ENCODE measurements around the gene ASB4. TPM values are rescaled to one million over a fixed set of nuclear protein-coding genes. Genes with fewer than 3 reads are reported as not detected.
A peak's percentile ranks its signal among the peaks of the same experiment; 100 is the strongest.

The ASB4 gene
- polyA plus RNA-seq, 1 experiment: 0.06 TPM

DNA sequence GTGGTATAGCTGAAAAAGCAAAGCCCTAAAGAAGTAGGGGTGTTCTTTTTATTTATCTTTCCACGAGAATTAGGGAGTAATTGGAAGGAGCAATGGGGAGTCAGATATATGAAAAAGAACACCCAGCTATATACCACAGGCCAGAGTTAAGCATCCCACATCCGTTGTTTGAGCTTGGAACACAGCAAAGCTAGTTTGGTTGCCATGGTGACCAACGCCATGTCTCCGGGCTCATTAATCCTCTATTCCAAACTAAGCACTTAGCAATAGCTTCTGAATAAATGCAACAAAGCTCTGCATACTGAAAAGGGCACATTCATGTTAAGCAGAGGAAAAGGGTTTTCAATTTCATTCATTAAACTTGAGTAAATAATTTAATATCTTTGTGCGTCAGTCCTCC is 23.5 kb downstream of the ASB4 start:
- DNase-seq (ENCODE audit: low read depth, low spot score): no peak
- Histone ChIP-seq H3K27me3 (ENCODE audit: control insufficient read depth, insufficient read depth, low read length) (no peaks in the 10 kb centered on the region), H3K27ac (ENCODE audit: low read depth, low read length) (no peak overlapping the region), H3K9me3 (ENCODE audit: control insufficient read depth, insufficient read depth, low read length) (no peaks in the 10 kb centered on the region), H3K4me3 (ENCODE audit: low read depth, low read length) (no peak overlapping the region)
- TF ChIP-seq, protein P1, sequence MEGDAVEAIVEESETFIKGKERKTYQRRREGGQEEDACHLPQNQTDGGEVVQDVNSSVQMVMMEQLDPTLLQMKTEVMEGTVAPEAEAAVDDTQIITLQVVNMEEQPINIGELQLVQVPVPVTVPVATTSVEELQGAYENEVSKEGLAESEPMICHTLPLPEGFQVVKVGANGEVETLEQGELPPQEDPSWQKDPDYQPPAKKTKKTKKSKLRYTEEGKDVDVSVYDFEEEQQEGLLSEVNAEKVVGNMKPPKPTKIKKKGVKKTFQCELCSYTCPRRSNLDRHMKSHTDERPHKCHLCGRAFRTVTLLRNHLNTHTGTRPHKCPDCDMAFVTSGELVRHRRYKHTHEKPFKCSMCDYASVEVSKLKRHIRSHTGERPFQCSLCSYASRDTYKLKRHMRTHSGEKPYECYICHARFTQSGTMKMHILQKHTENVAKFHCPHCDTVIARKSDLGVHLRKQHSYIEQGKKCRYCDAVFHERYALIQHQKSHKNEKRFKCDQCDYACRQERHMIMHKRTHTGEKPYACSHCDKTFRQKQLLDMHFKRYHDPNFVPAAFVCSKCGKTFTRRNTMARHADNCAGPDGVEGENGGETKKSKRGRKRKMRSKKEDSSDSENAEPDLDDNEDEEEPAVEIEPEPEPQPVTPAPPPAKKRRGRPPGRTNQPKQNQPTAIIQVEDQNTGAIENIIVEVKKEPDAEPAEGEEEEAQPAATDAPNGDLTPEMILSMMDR (IDR thresholded peaks at IDR 0.05; ENCODE audit: low read depth, low read length): no peak
- CTCF ChIA-PET: interaction anchor here (1.0 to 13.9 kb wide), 6 partner anchors 17 to 181 kb away, joined by 3 to 560 read pairs (median 28); partner anchors contain the start of gene ASB4
- POLR2A ChIA-PET: no interaction called here

DNA sequence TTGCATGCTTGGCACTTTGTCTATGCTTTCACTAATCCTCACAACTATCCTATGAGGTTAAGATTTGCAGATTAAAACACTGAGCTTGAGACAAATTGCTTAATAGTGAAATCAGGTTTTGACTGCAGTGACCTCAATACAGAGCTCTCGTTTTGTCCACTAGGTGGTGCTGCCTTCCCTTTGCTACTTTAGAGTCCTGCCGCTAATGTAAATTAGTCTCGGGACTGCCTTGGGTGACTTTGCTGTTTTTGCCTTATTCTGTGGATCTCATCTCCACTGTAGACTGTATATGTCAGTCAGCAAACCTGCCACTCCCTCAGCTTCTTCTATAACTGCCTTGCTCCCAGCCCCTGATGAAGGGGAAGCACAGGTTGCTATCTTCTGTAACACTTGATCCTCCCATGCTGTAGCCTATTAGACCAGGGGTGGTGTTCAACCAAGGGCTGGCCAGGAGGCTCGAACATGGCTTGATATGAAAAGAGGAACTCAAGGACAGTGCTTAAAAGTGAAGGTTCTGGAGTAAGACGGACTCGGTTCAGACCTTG is 26.0 kb downstream of the ASB4 start:
- TF ChIP-seq, protein P1 (IDR thresholded peaks at IDR 0.05; ENCODE audit: low read depth, low read length): peak; percentile 92
- Histone ChIP-seq H3K27me3 (ENCODE audit: control insufficient read depth, insufficient read depth, low read length) (no peaks in the 10 kb centered on the region), H3K4me3 (ENCODE audit: low read depth, low read length) (no peak overlapping the region), H3K9me3 (ENCODE audit: control insufficient read depth, insufficient read depth, low read length) (no peaks in the 10 kb centered on the region), H3K27ac (ENCODE audit: low read depth, low read length) (no peak overlapping the region)
- CTCF ChIA-PET: interaction anchor here (0.6 to 13.9 kb wide), 50 partner anchors 8 to 1306 kb away, joined by 3 to 560 read pairs (median 4); no protein-coding TSS in a partner anchor
- DNase-seq (ENCODE audit: low read depth, low spot score): peak; percentile 27
- POLR2A ChIA-PET: interaction anchor here (1.3 kb wide), 1 partner anchor 178 kb away, joined by 7 read pairs; no protein-coding TSS in a partner anchor

DNA sequence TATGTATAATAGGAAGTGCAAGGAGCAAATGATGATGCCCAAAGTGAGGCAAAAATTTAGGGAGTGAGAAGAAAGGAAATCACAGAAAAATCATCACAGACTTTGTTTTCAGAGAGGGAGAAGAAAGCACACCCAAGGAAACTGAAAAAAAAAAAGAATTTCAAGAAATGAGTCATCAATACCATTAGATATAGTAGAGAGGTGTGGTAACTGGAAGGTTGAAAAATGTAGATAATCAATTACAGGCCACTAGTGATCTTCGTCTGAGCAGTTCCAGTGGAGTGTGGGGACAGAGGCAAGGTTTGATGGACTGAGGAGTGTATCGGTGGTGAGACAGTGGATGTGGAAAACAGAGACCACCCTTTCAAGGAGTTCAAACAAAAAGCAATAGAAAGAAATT is 31.7 kb downstream of the ASB4 start:
- POLR2A ChIA-PET: no interaction called here
- no peak for DNase-seq (ENCODE audit: low read depth, low spot score)
- H3K9me3 ChIP-seq (ENCODE audit: control insufficient read depth, insufficient read depth, low read length): no peaks in the 10 kb centered on the region
- no peaks in the 10 kb centered on the region for H3K27me3 ChIP-seq (ENCODE audit: control insufficient read depth, insufficient read depth, low read length)
- no peak overlapping the region for H3K4me3 ChIP-seq (ENCODE audit: low read depth, low read length)
- H3K27ac ChIP-seq (ENCODE audit: low read depth, low read length): no peak overlapping the region
- CTCF ChIA-PET: interaction anchor here (1.7 to 13.9 kb wide), 2 partner anchors 166 to 173 kb away, joined by 6 to 560 read pairs; no protein-coding TSS in a partner anchor
- TF ChIP-seq, protein P1 (IDR thresholded peaks at IDR 0.05; ENCODE audit: low read depth, low read length): no peak

DNA sequence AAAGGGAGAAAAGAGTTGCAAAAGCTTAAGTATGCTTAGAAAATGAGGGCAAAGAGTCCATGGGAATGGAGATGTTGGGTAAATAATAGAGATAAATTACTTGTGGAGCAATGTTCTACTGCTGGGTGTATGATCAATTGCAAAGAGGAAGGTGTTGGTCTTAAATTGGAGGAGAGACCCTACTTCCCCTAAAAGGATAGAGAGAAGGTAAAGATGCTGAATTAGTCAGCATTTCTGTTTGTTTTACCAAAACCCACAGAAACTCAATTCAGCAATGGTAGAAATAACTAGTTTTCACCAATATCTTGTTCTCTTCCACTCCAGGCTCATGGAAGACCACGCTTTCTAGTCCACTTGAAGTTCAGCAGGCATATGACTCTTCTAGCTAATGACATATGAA is 32.1 kb downstream of the ASB4 start:
- Histone ChIP-seq H3K4me3 (ENCODE audit: low read depth, low read length) (no peak overlapping the region), H3K27me3 (ENCODE audit: control insufficient read depth, insufficient read depth, low read length) (no peaks in the 10 kb centered on the region), H3K27ac (ENCODE audit: low read depth, low read length) (no peak overlapping the region), H3K9me3 (ENCODE audit: control insufficient read depth, insufficient read depth, low read length) (no peaks in the 10 kb centered on the region)
- DNase-seq (ENCODE audit: low read depth, low spot score): no peak
- TF ChIP-seq, protein P1 (IDR thresholded peaks at IDR 0.05; ENCODE audit: low read depth, low read length): no peak
- CTCF ChIA-PET: interaction anchor here (1.7 to 13.9 kb wide), 2 partner anchors 166 to 172 kb away, joined by 6 to 560 read pairs; no protein-coding TSS in a partner anchor
- POLR2A ChIA-PET: no interaction called here

DNA sequence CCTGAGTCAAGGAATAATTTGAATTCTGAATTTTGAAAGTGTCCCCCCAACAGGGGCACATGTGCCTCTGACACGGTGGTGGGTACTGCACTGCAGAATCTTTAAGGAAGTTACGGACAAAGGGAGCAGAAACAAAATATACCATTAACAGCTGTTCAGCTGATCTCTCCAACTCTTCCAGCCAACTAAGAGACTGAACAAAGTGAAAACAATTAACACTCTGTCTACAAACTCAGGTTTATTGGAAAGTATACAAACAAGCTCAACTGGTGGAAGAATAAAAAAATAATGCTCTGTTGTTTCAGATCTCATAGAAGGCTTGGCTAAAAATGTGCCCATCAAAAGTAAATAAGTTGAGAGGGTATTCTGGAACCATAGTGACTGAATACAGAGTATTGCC is 34.4 kb downstream of the ASB4 start:
- no peaks in the 10 kb centered on the region for H3K27me3 ChIP-seq (ENCODE audit: control insufficient read depth, insufficient read depth, low read length)
- no peak for DNase-seq (ENCODE audit: low read depth, low spot score)
- H3K9me3 ChIP-seq (ENCODE audit: control insufficient read depth, insufficient read depth, low read length): no peaks in the 10 kb centered on the region
- no peak overlapping the region for H3K27ac ChIP-seq (ENCODE audit: low read depth, low read length)
- POLR2A ChIA-PET: no interaction called here
- H3K4me3 ChIP-seq (ENCODE audit: low read depth, low read length): no peak overlapping the region
- CTCF ChIA-PET: interaction anchor here (0.7 to 17.2 kb wide), 4 partner anchors 8 to 169 kb away, joined by 3 to 641 read pairs (median 8); no protein-coding TSS in a partner anchor
- TF ChIP-seq, protein P1 (IDR thresholded peaks at IDR 0.05; ENCODE audit: low read depth, low read length): no peak
